ENCODE data around the gene SPG11. TPM values are rescaled to one million over a fixed set of nuclear protein-coding genes. Genes with fewer than 3 reads are reported as not detected.
"Not testable (repeated sequence)": the region's sequence is repeated elsewhere in the genome, so short reads cannot be mapped to it uniquely, and the experiment has no call there.

Gene SPG11
- total RNA-seq, 4 donors from 2014 or later = 65.1 to 195 (median 87.6) TPM

DNA sequence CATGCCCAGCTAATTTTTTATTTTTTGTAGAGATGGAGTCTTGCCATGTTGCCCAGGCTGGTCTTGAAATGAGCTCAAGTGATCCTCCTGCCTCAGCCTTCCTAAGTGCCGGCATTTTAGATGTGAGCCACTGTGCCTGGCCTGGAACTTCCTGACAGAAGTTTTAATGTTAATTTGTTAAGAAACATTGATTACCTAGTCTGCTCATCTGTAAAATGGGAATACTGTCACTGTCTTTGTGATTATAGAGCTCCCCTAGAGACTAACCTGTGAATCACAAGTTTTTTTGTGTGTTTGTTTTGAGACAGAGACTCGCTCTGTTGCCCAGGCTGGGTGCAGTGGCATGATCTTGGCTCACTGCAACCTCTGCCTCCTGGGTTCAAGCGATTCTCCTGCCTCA is 130.8 kb downstream of the SPG11 start:
- no peak for DNase-seq (ENCODE audit: low spot score in 2 of 2)
- no peak for TF ChIP-seq POLR2A (IDR thresholded peaks at IDR 0.05)
- TF ChIP-seq, protein P1, sequence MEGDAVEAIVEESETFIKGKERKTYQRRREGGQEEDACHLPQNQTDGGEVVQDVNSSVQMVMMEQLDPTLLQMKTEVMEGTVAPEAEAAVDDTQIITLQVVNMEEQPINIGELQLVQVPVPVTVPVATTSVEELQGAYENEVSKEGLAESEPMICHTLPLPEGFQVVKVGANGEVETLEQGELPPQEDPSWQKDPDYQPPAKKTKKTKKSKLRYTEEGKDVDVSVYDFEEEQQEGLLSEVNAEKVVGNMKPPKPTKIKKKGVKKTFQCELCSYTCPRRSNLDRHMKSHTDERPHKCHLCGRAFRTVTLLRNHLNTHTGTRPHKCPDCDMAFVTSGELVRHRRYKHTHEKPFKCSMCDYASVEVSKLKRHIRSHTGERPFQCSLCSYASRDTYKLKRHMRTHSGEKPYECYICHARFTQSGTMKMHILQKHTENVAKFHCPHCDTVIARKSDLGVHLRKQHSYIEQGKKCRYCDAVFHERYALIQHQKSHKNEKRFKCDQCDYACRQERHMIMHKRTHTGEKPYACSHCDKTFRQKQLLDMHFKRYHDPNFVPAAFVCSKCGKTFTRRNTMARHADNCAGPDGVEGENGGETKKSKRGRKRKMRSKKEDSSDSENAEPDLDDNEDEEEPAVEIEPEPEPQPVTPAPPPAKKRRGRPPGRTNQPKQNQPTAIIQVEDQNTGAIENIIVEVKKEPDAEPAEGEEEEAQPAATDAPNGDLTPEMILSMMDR (IDR thresholded peaks at IDR 0.05) = no peak
- TF ChIP-seq POLR2AphosphoS5 (IDR thresholded peaks at IDR 0.05) = no peak
- TF ChIP-seq EP300 (IDR thresholded peaks at IDR 0.05) = no peak
- Histone ChIP-seq H3K4me3 (no peak overlapping the region), H3K27ac (no peak overlapping the region), H3K4me1 (peaks cover 16% of the 10 kb centered on the region), H3K9me3 (no peaks in the 10 kb centered on the region), H3K36me3 (peaks cover 5% of the 10 kb centered on the region), H3K27me3 (no peaks in the 10 kb centered on the region)
- 93% methylated on average over 3 of the region's 3 CpGs for WGBS

DNA sequence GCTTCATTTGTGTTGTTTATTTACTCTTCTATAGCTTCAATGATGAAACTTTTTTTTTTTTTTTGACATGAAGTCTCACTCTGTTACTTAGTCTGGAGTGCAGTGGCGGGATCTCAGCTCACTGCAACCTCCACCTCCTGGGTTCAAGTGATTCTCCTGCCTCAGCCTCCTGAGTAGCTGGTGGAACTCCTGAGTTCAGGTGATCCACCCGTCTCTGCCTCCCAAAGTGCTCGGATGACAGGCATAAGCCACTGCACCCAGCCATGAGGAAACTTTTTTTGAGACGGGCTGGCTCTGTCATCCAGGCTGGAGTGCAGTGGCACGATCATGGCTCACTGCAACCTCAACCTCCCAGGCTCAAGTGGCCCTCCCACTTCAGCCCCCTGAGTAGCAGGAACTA is 131.2 kb downstream of the SPG11 start:
- peaks cover 12% of the 10 kb centered on the region for H3K4me1 ChIP-seq
- not testable (repeated sequence) for H3K27ac ChIP-seq; DNase-seq (ENCODE audit: low spot score in 2 of 2); H3K27me3 ChIP-seq; H3K4me3 ChIP-seq; H3K36me3 ChIP-seq; H3K9me3 ChIP-seq
- WGBS = 98% methylated on average over 5 of the region's 5 CpGs

DNA sequence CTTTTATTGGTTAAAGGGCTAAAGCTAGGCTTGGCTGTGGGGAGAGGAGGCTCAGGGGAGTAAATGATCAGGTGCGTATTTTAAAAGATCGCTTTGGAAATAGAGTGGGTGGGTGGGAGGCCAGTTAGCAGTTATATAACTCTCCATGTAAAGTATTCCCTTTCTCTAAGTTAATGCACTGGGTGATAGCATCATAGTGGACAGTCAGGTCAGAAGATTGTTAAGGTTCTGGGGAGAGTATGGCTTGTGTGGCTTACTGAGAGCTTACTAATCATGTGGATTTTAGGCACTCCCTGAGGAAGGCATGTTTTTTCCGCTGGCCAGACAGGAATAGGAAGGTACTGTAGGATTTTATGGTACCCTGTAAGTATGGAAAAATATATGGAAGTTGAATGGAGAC is 132.8 kb downstream of the SPG11 start:
- DNase-seq (ENCODE audit: low spot score in 2 of 2) = no peak
- Histone ChIP-seq H3K27me3 (no peaks in the 10 kb centered on the region), H3K4me3 (no peak overlapping the region), H3K4me1 (peaks cover 8% of the 10 kb centered on the region), H3K36me3 (peaks cover 11% of the 10 kb centered on the region), H3K27ac (no peak overlapping the region), H3K9me3 (no peaks in the 10 kb centered on the region)
- no peak for TF ChIP-seq EP300 (IDR thresholded peaks at IDR 0.05)
- no peak for TF ChIP-seq POLR2A (IDR thresholded peaks at IDR 0.05)
- no peak for TF ChIP-seq POLR2AphosphoS5 (IDR thresholded peaks at IDR 0.05)
- TF ChIP-seq, protein P1 (IDR thresholded peaks at IDR 0.05) = no peak
- WGBS = 93% methylated on average over 3 of the region's 3 CpGs

DNA sequence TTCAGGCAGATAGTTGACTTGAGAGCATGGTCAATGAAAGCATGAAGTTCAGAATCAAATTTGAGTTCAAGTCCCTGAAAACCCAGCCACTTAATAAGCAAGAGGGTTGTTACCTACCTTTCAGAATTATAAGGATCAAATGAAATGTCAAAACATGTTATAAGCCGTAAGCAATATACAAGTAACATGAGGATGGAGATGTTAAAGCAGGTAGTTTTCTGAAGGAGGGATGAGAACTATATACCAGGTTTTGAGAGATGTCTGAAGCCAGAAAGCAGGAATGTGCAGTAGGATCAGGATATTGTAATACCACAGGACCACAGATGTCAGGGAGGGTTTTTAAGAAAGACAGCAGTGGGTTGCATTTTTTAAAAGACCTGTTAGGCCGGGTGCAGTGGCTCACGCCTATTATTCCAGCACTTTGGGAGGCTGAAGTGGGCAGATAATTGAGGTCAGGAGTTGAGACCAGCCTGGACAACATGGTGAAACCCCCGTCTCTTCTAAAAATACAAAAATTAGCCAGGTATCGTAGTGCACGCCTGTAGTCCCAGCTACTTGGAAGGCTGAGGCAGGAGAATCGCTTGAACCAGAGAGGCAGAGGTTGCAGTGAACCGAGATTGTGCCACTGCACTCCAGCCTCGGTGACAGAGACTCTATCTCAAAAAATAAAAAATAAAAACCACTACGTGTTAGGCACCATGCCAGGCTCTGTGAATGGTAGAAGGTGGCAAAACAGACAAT is 133.4 kb downstream of the SPG11 start:
- H3K4me3 ChIP-seq = no peak overlapping the region
- no peak overlapping the region for H3K27ac ChIP-seq
- H3K27me3 ChIP-seq = no peaks in the 10 kb centered on the region
- TF ChIP-seq POLR2AphosphoS5 (IDR thresholded peaks at IDR 0.05) = no peak
- TF ChIP-seq POLR2A (IDR thresholded peaks at IDR 0.05) = no peak
- TF ChIP-seq, protein P1 (IDR thresholded peaks at IDR 0.05) = no peak
- TF ChIP-seq EP300 (IDR thresholded peaks at IDR 0.05) = no peak
- WGBS = 73% methylated on average over 10 of the region's 10 CpGs
- H3K36me3 ChIP-seq = peaks cover 13% of the 10 kb centered on the region
- H3K4me1 ChIP-seq = peaks cover 4% of the 10 kb centered on the region
- H3K9me3 ChIP-seq = no peaks in the 10 kb centered on the region
- no peak for DNase-seq (ENCODE audit: low spot score in 2 of 2)

DNA sequence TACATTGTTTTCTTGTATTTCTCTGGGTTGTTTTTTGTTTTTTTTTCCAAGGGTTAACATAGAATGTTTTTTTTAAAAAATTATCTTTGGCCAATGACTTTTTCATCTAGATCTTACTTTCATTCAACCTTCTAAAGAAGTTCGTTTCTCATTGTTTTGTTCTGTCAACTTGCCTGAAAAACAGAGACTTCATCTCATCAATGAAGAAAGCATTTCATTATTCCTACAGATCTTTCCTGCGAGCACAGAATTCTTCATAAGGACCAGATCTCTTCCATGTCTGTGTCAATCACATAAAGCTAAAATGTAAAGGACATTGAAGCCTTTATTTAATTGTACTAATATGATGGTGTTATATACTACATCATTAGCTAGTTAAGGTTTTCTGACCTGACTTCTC is 136.2 kb downstream of the SPG11 start:
- TF ChIP-seq POLR2A (IDR thresholded peaks at IDR 0.05) (no peak), POLR2AphosphoS5 (IDR thresholded peaks at IDR 0.05) (no peak), EP300 (IDR thresholded peaks at IDR 0.05) (no peak)
- TF ChIP-seq, protein P1 (IDR thresholded peaks at IDR 0.05) = no peak
- H3K36me3 ChIP-seq = peaks cover 33% of the 10 kb centered on the region
- H3K27me3 ChIP-seq = no peaks in the 10 kb centered on the region
- H3K4me3 ChIP-seq = no peak overlapping the region
- H3K9me3 ChIP-seq = no peaks in the 10 kb centered on the region
- H3K27ac ChIP-seq = no peak overlapping the region
- no peak for DNase-seq (ENCODE audit: low spot score in 2 of 2)
- H3K4me1 ChIP-seq = no peaks in the 10 kb centered on the region
- 75% methylated on average over 2 of the region's 2 CpGs for WGBS

DNA sequence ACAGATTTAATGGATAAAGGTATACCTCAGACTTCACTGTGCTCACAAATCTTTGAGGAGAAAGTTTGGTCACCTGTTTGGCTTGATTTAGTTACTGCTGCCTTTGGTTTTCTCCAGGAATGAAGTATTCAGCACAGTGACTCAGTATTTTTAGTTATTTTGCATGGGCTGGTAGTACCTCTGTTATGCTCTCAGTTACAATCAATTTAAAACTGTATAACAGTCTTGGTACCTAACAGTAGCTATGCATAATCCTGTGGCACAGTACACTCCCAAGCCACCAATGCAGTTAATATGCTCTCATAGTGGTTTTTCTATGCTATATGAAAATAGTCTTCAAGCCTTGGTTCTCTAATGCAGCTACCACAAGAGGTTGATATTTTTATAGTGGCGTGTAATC is 138.4 kb downstream of the SPG11 start:
- 100% methylated on average over 1 of the region's 1 CpG for WGBS
- DNase-seq (ENCODE audit: low spot score in 2 of 2) = no peak
- peaks cover 41% of the 10 kb centered on the region for H3K36me3 ChIP-seq
- no peaks in the 10 kb centered on the region for H3K27me3 ChIP-seq
- H3K4me3 ChIP-seq = no peak overlapping the region
- no peak overlapping the region for H3K27ac ChIP-seq
- H3K9me3 ChIP-seq = no peaks in the 10 kb centered on the region
- TF ChIP-seq EP300 (IDR thresholded peaks at IDR 0.05) (no peak), POLR2AphosphoS5 (IDR thresholded peaks at IDR 0.05) (no peak), POLR2A (IDR thresholded peaks at IDR 0.05) (no peak)
- TF ChIP-seq, protein P1 (IDR thresholded peaks at IDR 0.05) = no peak
- no peaks in the 10 kb centered on the region for H3K4me1 ChIP-seq

Measured in suprapubic skin (tissue), 4 donors.